AG04449 (cell line): ENCODE measurements around the gene NUMA1.
A peak's percentile ranks its signal among the peaks of the same experiment; 100 is the strongest.

ENCODE experiments used
- CTCF ChIA-PET: fragments of 350-600 bp; formaldehyde crosslinking; extraction: SDS; loops from one replicate; lab custom pipeline; 2021; ENCODE audit warnings: antibody characterized with exemption; lab: Yijun Ruan, JAX
- POLR2A ChIA-PET: fragments of 400-600, 350-600 bp; formaldehyde crosslinking; extraction: SDS; loops from one replicate; lab custom pipeline; 2020; ENCODE audit warnings: antibody characterized with exemption, inconsistent platforms; lab: Yijun Ruan, JAX
- DNase-seq: peaks from one replicate; pipeline ENCODE4 v3.0.0-alpha.2; 2010; ENCODE audit warnings: low read depth, low spot score
- H3K4me3 ChIP-seq: 2 replicates; pipeline ENCODE4 v1.5.1; 2011; ENCODE audit warnings: low read depth, mild to moderate bottlenecking, control low read depth, low read length
- CTCF ChIP-seq: IDR thresholded peaks from one replicate; pipeline ENCODE4 v1.5.1; 2011; ENCODE audit warnings: mild to moderate bottlenecking, moderate library complexity, low read length, control low read depth, inconsistent platforms; ENCODE audit not compliant: insufficient read depth; ENCODE audit errors: missing control alignments

The NUMA1 gene

GRCh38 chr11:72112978-72113808 lies 32.9 kb upstream of the NUMA1 start:
- ChIA-PET CTCF (interaction anchor here (0.6 to 3.2 kb wide), 11 partner anchors 9 to 301 kb away, joined by 3 to 19 read pairs (median 4); no protein-coding TSS in a partner anchor), POLR2A (interaction anchor here (0.6 to 1.6 kb wide), 5 partner anchors 20 to 30 kb away, joined by 3 to 4 read pairs (median 3); no protein-coding TSS in a partner anchor)
- H3K4me3 ChIP-seq = peak overlapping the region; percentile 52
- no peak for DNase-seq
- no peak for TF ChIP-seq CTCF

- H3K4me3 ChIP-seq = peak within 1 kb of the TSS; percentile 87
- no peak for TF ChIP-seq CTCF
- ChIA-PET CTCF (interaction anchor here (1.0 to 3.2 kb wide), 10 partner anchors 8 to 302 kb away, joined by 3 to 19 read pairs (median 4); no protein-coding TSS in a partner anchor), POLR2A (interaction anchor here (0.6 to 1.6 kb wide), 5 partner anchors 19 to 31 kb away, joined by 3 to 4 read pairs (median 3); no protein-coding TSS in a partner anchor)
- peak; percentile 99 for DNase-seq
Observed at GRCh38 chr11:72112143-72112977, 32.0 kb upstream of the NUMA1 start, which contains the start of gene ANAPC15. ANAPC15 (minus strand) TSS chr11:72112695; CDS start chr11:72111276, 1,419 bp downstream.

- peak overlapping the region; percentile 87 for H3K4me3 ChIP-seq
- no peak for TF ChIP-seq CTCF
- POLR2A ChIA-PET = interaction anchor here (0.6 to 1.0 kb wide), 2 partner anchors 26 to 117 kb away, joined by 3 read pairs; no protein-coding TSS in a partner anchor
- CTCF ChIA-PET = interaction anchor here (1.0 to 3.2 kb wide), 10 partner anchors 9 to 318 kb away, joined by 3 to 19 read pairs (median 4); no protein-coding TSS in a partner anchor
- no peak for DNase-seq
Observed at GRCh38 chr11:72111300-72112142, 31.2 kb upstream of the NUMA1 start.

GRCh38 chr11:72105888-72106287 lies 25.5 kb upstream of the NUMA1 start, which contains the start of gene TOMT:
TOMT (plus strand) TSS chr11:72105924; CDS start chr11:72105952, 28 bp downstream.
- TF ChIP-seq CTCF = no peak
- DNase-seq = no peak
- ChIA-PET CTCF (interaction anchor here (0.6 to 1.5 kb wide), 5 partner anchors 15 to 288 kb away, joined by 3 to 4 read pairs (median 3); no protein-coding TSS in a partner anchor), POLR2A (no interaction called here)
- H3K4me3 ChIP-seq = no peak within 1 kb of the TSS

GRCh38 chr11:72103754-72104167 lies 23.4 kb upstream of the NUMA1 start:
- DNase-seq = no peak
- CTCF ChIA-PET = interaction anchor here (0.9 to 1.2 kb wide), 2 partner anchors 79 to 81 kb away, joined by 3 read pairs; no protein-coding TSS in a partner anchor
- POLR2A ChIA-PET = no interaction called here
- TF ChIP-seq CTCF = no peak
- H3K4me3 ChIP-seq = peak overlapping the region; percentile 41
